Testis (tissue), 3 donors: ENCODE data around the gene CFL1. TPM values are rescaled to one million over a fixed set of nuclear protein-coding genes. Genes with fewer than 3 reads are reported as not detected.

Experiments
- DNase-seq: peaks from one replicate; pipeline ENCODE4 v3.0.0-alpha.2; 2019
- H3K27ac ChIP-seq, 2 donors: fragments of 200-600 bp; sonication (generic); one replicate each; pipeline ENCODE4 v1.5.1; 2019
- H3K27me3 ChIP-seq: fragments of 200-600 bp; sonication (generic); one replicate; pipeline ENCODE4 v1.5.1; 2019
- H3K36me3 ChIP-seq: fragments of 200-600 bp; sonication (generic); one replicate; pipeline ENCODE4 v1.5.1; 2017; ENCODE audit warnings: low read depth; ENCODE audit errors: missing control alignments
- H3K4me1 ChIP-seq: fragments of 200-600 bp; sonication (generic); one replicate; pipeline ENCODE4 v1.5.1; 2019
- H3K4me3 ChIP-seq, 2 donors: fragments of 200-600 bp; sonication (generic); one replicate each; pipeline ENCODE4 v1.5.1; 2017 to 2019
- H3K9me3 ChIP-seq: fragments of 200-600 bp; sonication (generic); one replicate; pipeline ENCODE4 v1.5.1; 2017
- POLR2A ChIP-seq: fragments of 450-650 bp; IDR thresholded peaks from one replicate; pipeline ENCODE4 v1.6.1; 2017; ENCODE audit warnings: antibody characterized with exemption, mild to moderate bottlenecking, moderate library complexity
- WGBS, 2 donors: methylation state at CpG; one replicate each; pipeline ENCODE4 v1.1.5; 2018; 5-methylcytosine and 5-hydroxymethylcytosine counted together
- intact Hi-C: fragments of 100-400 bp; cut with DNase I; formaldehyde crosslinking; loops from one replicate; pipeline ENCODE4 v1.15.1; 2023; ENCODE audit warnings: low total_unique reads
- polyA plus RNA-seq: library from polyadenylated mRNA; stranded (reverse); fragments of 350-450 nt; fragmentation: Illumina TruSeq; extraction: RNeasy Lipid Tissue Mini Kit (QIAGEN cat#74804); gene quantifications from one replicate; pipeline ENCODE4 v1.2.3, GENCODE V29; 2014; ENCODE audit warnings: low read depth, low replicate concordance; ENCODE audit not compliant: insufficient read depth
- total RNA-seq, 2 donors: library from RNA; depleted of rRNA; stranded (reverse); fragments of >200 nt; gene quantifications; one replicate each; pipeline ENCODE4 v1.2.3, GENCODE V29; 2016
- TF ChIP-seq, protein P1 (sequence below), 3 experiments: fragments of 450-650 bp in 2 of 3; fragments of 200-600 bp in 1 of 3; sonication (generic) in 1 of 3; IDR thresholded peaks; one replicate each; pipeline ENCODE4 v1.5.1; 2016 to 2019; ENCODE audit warnings: antibody characterized with exemption in 3 of 3, mild to moderate bottlenecking in 2 of 3, moderate library complexity in 1 of 3

Gene CFL1
- total and polyA plus RNA-seq, 3 donors from 2014 or later, result 522 to 647 (median 570) TPM

GRCh38 chr11:65887723-65888162, 29.8 kb upstream of the CFL1 start:
- H3K27me3 ChIP-seq, result no peaks in the 10 kb centered on the region
- H3K9me3 ChIP-seq, result no peaks in the 10 kb centered on the region
- peak overlapping the region; percentile 73 to 83 for H3K4me3 ChIP-seq
- 2 to 7% methylated on average over 10 to 23 of the region's 23 CpGs for WGBS, 2 donors
- DNase-seq, result no peak
- intact Hi-C loops, result loop anchor here (10.0 kb wide), 1 partner anchor 97 kb away; no protein-coding TSS in a partner anchor
- peaks cover 33% of the 10 kb centered on the region for H3K4me1 ChIP-seq
- peak overlapping the region; percentile 91 to 97 for H3K27ac ChIP-seq
- no peak for TF ChIP-seq POLR2A
- TF ChIP-seq, protein P1, sequence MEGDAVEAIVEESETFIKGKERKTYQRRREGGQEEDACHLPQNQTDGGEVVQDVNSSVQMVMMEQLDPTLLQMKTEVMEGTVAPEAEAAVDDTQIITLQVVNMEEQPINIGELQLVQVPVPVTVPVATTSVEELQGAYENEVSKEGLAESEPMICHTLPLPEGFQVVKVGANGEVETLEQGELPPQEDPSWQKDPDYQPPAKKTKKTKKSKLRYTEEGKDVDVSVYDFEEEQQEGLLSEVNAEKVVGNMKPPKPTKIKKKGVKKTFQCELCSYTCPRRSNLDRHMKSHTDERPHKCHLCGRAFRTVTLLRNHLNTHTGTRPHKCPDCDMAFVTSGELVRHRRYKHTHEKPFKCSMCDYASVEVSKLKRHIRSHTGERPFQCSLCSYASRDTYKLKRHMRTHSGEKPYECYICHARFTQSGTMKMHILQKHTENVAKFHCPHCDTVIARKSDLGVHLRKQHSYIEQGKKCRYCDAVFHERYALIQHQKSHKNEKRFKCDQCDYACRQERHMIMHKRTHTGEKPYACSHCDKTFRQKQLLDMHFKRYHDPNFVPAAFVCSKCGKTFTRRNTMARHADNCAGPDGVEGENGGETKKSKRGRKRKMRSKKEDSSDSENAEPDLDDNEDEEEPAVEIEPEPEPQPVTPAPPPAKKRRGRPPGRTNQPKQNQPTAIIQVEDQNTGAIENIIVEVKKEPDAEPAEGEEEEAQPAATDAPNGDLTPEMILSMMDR (IDR thresholded peaks at IDR 0.05), result no peak
- no peaks in the 10 kb centered on the region for H3K36me3 ChIP-seq

DNA sequence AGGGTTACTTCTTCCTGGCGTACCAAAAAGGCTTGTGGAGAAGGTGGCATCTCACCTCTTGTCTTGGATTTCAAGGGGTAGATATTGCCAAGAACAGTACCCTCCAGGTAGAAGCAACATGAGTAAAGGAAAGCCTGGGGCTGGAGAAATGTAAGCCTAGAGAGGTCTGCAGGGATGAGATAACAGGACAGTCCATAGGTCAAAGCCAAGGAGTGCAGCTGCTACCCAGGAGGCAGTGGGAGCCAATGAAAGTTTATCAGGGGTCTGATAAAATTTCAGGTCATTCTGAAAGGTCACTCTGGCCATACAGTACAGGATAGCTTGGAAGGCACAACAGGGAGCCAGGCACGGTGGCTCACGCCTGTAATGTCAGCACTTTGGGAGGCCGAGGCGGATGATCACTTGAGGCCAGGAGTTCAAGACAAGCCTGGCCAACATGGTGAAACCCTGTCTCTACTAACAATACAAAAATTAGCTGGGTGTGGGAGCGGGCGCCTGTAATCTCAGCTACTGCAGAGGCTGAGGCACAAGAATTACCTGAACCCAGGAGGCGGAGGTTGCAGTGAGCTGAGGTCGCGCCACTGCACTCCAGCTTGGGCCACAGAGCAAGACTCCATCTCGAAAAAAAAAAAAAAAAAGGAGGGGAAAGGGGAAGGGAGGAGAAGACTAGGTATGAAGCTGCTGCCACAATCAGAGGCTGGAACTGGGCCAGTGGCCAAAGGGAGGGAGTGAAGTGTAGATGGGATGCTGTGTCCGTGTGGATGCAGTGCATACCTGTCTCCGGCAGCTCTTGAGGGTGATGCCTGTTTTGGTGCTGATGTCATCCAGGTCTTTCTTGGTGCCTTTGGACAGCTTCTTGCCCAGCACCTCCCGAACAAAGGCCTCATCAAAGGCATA, 29.1 kb upstream of the CFL1 start:
- WGBS, 2 donors, result 62 to 72% methylated on average over 14 of the region's 14 CpGs
- no peaks in the 10 kb centered on the region for H3K9me3 ChIP-seq
- no peak for TF ChIP-seq POLR2A
- TF ChIP-seq, protein P1 (IDR thresholded peaks at IDR 0.05), result no peak
- peak overlapping the region in 1 of 2 donors; percentile 97 for H3K27ac ChIP-seq
- H3K4me1 ChIP-seq, result peaks cover 26% of the 10 kb centered on the region
- no peaks in the 10 kb centered on the region for H3K36me3 ChIP-seq
- no peaks in the 10 kb centered on the region for H3K27me3 ChIP-seq
- no peak for DNase-seq
- peak overlapping the region in 1 of 2 donors; percentile 83 for H3K4me3 ChIP-seq
- intact Hi-C loops, result loop anchor here (10.0 kb wide), 1 partner anchor 98 kb away; no protein-coding TSS in a partner anchor

DNA sequence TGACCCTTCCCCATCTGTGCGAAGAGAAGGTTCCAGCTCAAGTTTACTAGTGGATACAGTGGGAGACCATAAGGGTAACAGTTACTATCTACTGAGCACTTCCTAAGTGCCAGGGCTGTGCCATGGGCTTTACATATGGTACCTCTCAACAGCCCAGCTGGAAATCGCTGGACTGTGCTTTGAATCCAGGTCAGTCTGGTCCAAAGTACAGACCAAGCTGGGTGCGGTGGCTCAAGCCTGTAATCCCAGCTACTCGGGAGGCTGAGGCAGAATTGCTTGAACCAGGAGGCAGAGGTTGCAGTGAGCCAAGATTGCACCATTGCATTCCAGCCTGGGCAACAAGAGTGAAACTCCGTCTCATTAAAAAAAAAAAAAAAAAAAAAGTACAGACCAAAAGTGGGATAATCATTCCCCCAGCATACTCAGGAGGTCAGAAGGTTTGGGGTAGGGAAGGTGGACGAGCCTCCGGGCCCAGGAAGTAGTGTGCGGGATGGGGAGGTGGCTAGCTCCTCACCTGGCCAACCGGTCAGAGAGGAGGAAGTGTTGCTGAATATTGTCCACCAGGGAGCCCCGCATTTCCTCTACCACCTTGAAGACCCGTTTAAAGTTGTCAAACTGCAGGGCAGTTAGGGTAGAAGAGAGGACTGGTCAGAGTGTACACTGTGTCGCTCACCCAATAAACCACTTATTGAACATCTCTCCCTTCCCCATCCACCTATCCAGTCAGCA, 28.0 kb upstream of the CFL1 start:
- H3K27me3 ChIP-seq, result no peaks in the 10 kb centered on the region
- no peak overlapping the region for H3K27ac ChIP-seq
- intact Hi-C loops, result loop anchor here (10.0 kb wide), 1 partner anchor 99 kb away; no protein-coding TSS in a partner anchor
- no peak for DNase-seq
- no peaks in the 10 kb centered on the region for H3K9me3 ChIP-seq
- H3K4me1 ChIP-seq, result peaks cover 23% of the 10 kb centered on the region
- no peak overlapping the region for H3K4me3 ChIP-seq
- 93 to 94% methylated on average over 12 of the region's 12 CpGs for WGBS, 2 donors
- TF ChIP-seq, protein P1 (IDR thresholded peaks at IDR 0.05), result no peak
- no peak for TF ChIP-seq POLR2A
- H3K36me3 ChIP-seq, result no peaks in the 10 kb centered on the region

GRCh38 chr11:65885231-65885630, 27.3 kb upstream of the CFL1 start:
- peaks cover 22% of the 10 kb centered on the region for H3K4me1 ChIP-seq
- no peak overlapping the region for H3K27ac ChIP-seq
- TF ChIP-seq, protein P1 (IDR thresholded peaks at IDR 0.05), result no peak
- TF ChIP-seq POLR2A, result no peak
- no peaks in the 10 kb centered on the region for H3K9me3 ChIP-seq
- intact Hi-C loops, result loop anchor here (10.0 kb wide), 1 partner anchor 100 kb away; no protein-coding TSS in a partner anchor
- DNase-seq, result no peak
- no peak overlapping the region for H3K4me3 ChIP-seq
- no peaks in the 10 kb centered on the region for H3K36me3 ChIP-seq
- 90 to 96% methylated on average over 7 of the region's 7 CpGs for WGBS, 2 donors
- H3K27me3 ChIP-seq, result no peaks in the 10 kb centered on the region
